ENCODE results near the gene MGAT5. TPM values are rescaled to one million over a fixed set of nuclear protein-coding genes. Genes with fewer than 3 reads are reported as not detected.

Gene MGAT5
- polyA plus RNA-seq, 3 donors from 2014 or later = 2.2 to 7.3 (median 4.0) TPM

GRCh38 chr2:134220344-134220974 is 33.4 kb upstream of the MGAT5 start:
- DNase-seq = no peak
- peaks cover 0 to 1% (median 0%) of the 10 kb centered on the region in 3 donors for H3K27me3 Mint-ChIP-seq (ENCODE audit: low read depth in 3 of 3)
- H3K9me3 Mint-ChIP-seq = no peaks in the 10 kb centered on the region
- no peaks in the 10 kb centered on the region for H3K36me3 Mint-ChIP-seq
- H3K4me1 Mint-ChIP-seq = peaks cover 49 to 56% of the 10 kb centered on the region in 2 donors
- H3K27ac Mint-ChIP-seq = peak overlapping the region in 2 of 6 donors; percentile 26 to 36
- H3K4me3 Mint-ChIP-seq = no peak overlapping the region

- Mint-ChIP-seq H3K9me3 (peaks cover 0 to 14% (median 5%) of the 10 kb centered on the region in 6 donors), H3K36me3 (peaks cover 7 to 13% (median 12%) of the 10 kb centered on the region in 3 donors), H3K27ac (no peak overlapping the region), H3K27me3 (ENCODE audit: low read depth in 3 of 3) (no peaks in the 10 kb centered on the region), H3K4me1 (peaks cover 37 to 57% of the 10 kb centered on the region in 2 donors), H3K4me3 (no peak overlapping the region)
- no peak for DNase-seq
These were observed 29.9 kb upstream of the MGAT5 start for GRCh38 chr2:134224005-134224404.

- Mint-ChIP-seq H3K4me1 (peaks cover 29 to 56% of the 10 kb centered on the region in 2 donors), H3K4me3 (no peak overlapping the region), H3K27me3 (ENCODE audit: low read depth in 3 of 3) (no peaks in the 10 kb centered on the region), H3K9me3 (peaks cover 0 to 15% (median 5%) of the 10 kb centered on the region in 6 donors), H3K36me3 (peaks cover 7 to 14% (median 12%) of the 10 kb centered on the region in 3 donors), H3K27ac (no peak overlapping the region)
- DNase-seq = no peak
These were observed 28.7 kb upstream of the MGAT5 start for GRCh38 chr2:134225173-134225572.

GRCh38 chr2:134225841-134226240 is 28.0 kb upstream of the MGAT5 start:
- no peak for DNase-seq
- no peak overlapping the region for H3K4me3 Mint-ChIP-seq
- no peak overlapping the region for H3K27ac Mint-ChIP-seq
- H3K27me3 Mint-ChIP-seq (ENCODE audit: low read depth in 3 of 3) = no peaks in the 10 kb centered on the region
- H3K9me3 Mint-ChIP-seq = peaks cover 0 to 15% (median 5%) of the 10 kb centered on the region in 6 donors
- peaks cover 27 to 54% of the 10 kb centered on the region in 2 donors for H3K4me1 Mint-ChIP-seq
- H3K36me3 Mint-ChIP-seq = peaks cover 7 to 14% (median 12%) of the 10 kb centered on the region in 3 donors

- Mint-ChIP-seq H3K27ac (no peak overlapping the region), H3K4me3 (no peak overlapping the region), H3K4me1 (peaks cover 33 to 59% of the 10 kb centered on the region in 2 donors)
These were observed 27.3 kb upstream of the MGAT5 start for GRCh38 chr2:134226601-134227000.

GRCh38 chr2:134227666-134228065 is 26.2 kb upstream of the MGAT5 start:
- H3K4me1 Mint-ChIP-seq = peaks cover 44 to 69% of the 10 kb centered on the region in 2 donors
- no peak overlapping the region for H3K4me3 Mint-ChIP-seq
- DNase-seq = no peak
- H3K27ac Mint-ChIP-seq = no peak overlapping the region
- peaks cover 0 to 15% (median 5%) of the 10 kb centered on the region in 6 donors for H3K9me3 Mint-ChIP-seq
- H3K27me3 Mint-ChIP-seq (ENCODE audit: low read depth in 3 of 3) = peaks cover 0 to 1% (median 0%) of the 10 kb centered on the region in 3 donors
- H3K36me3 Mint-ChIP-seq = peaks cover 7 to 14% (median 12%) of the 10 kb centered on the region in 3 donors

More at GRCh38 chr2:134226601-134227000, 27.3 kb upstream of the MGAT5 start:
- Mint-ChIP-seq H3K36me3 (peaks cover 7 to 14% (median 12%) of the 10 kb centered on the region in 3 donors), H3K27me3 (ENCODE audit: low read depth in 3 of 3) (peaks cover 0 to 1% (median 0%) of the 10 kb centered on the region in 3 donors), H3K9me3 (peaks cover 0 to 15% (median 5%) of the 10 kb centered on the region in 6 donors)
- no peak for DNase-seq

GRCh38 chr2:134228493-134228903 is 25.4 kb upstream of the MGAT5 start:
- Mint-ChIP-seq H3K27ac (peak overlapping the region in 1 of 6 donors; percentile 12), H3K9me3 (peaks cover 0 to 15% (median 5%) of the 10 kb centered on the region in 6 donors), H3K4me3 (no peak overlapping the region), H3K27me3 (ENCODE audit: low read depth in 3 of 3) (peaks cover 0 to 1% (median 0%) of the 10 kb centered on the region in 3 donors), H3K36me3 (peaks cover 7 to 14% (median 12%) of the 10 kb centered on the region in 3 donors), H3K4me1 (peaks cover 52 to 78% of the 10 kb centered on the region in 2 donors)
- no peak for DNase-seq

GRCh38 chr2:134229540-134229939 is 24.3 kb upstream of the MGAT5 start:
- peaks cover 0 to 2% (median 1%) of the 10 kb centered on the region in 3 donors for H3K27me3 Mint-ChIP-seq (ENCODE audit: low read depth in 3 of 3)
- peaks cover 7 to 14% (median 12%) of the 10 kb centered on the region in 3 donors for H3K36me3 Mint-ChIP-seq
- no peak overlapping the region for H3K4me3 Mint-ChIP-seq
- H3K9me3 Mint-ChIP-seq = peaks cover 0 to 15% (median 5%) of the 10 kb centered on the region in 6 donors
- peak overlapping the region in 4 of 6 donors; percentile 5 to 49 (median 24) for H3K27ac Mint-ChIP-seq
- H3K4me1 Mint-ChIP-seq = peaks cover 62 to 88% of the 10 kb centered on the region in 2 donors
- DNase-seq = no peak

- no peak for DNase-seq
- peaks cover 76 to 95% of the 10 kb centered on the region in 2 donors for H3K4me1 Mint-ChIP-seq
- H3K9me3 Mint-ChIP-seq = peaks cover 0 to 15% (median 5%) of the 10 kb centered on the region in 6 donors
- peak overlapping the region; percentile 12 to 88 (median 66) for H3K27ac Mint-ChIP-seq
- peaks cover 7 to 14% (median 12%) of the 10 kb centered on the region in 3 donors for H3K36me3 Mint-ChIP-seq
- peaks cover 0 to 2% (median 1%) of the 10 kb centered on the region in 3 donors for H3K27me3 Mint-ChIP-seq (ENCODE audit: low read depth in 3 of 3)
- H3K4me3 Mint-ChIP-seq = peak overlapping the region in 2 of 5 donors; percentile 13 to 26
These were observed 23.0 kb upstream of the MGAT5 start for GRCh38 chr2:134230885-134231284.

- Mint-ChIP-seq H3K9me3 (peaks cover 0 to 15% (median 5%) of the 10 kb centered on the region in 6 donors), H3K36me3 (peaks cover 7 to 14% (median 12%) of the 10 kb centered on the region in 3 donors), H3K4me3 (peak overlapping the region; percentile 59 to 80 (median 70)), H3K27me3 (ENCODE audit: low read depth in 3 of 3) (peaks cover 0 to 2% (median 1%) of the 10 kb centered on the region in 3 donors), H3K27ac (peak overlapping the region; percentile 71 to 89 (median 86)), H3K4me1 (peaks cover 81 to 95% of the 10 kb centered on the region in 2 donors)
- DNase-seq = no peak
These were observed 22.4 kb upstream of the MGAT5 start for GRCh38 chr2:134231301-134231964.

GRCh38 chr2:134231965-134232340 is 21.9 kb upstream of the MGAT5 start:
- no peak for DNase-seq
- Mint-ChIP-seq H3K4me1 (peaks cover 84 to 95% of the 10 kb centered on the region in 2 donors), H3K27me3 (ENCODE audit: low read depth in 3 of 3) (peaks cover 0 to 2% (median 1%) of the 10 kb centered on the region in 3 donors), H3K9me3 (peaks cover 0 to 15% (median 5%) of the 10 kb centered on the region in 6 donors), H3K36me3 (peaks cover 7 to 14% (median 12%) of the 10 kb centered on the region in 3 donors), H3K4me3 (peak overlapping the region; percentile 59 to 80 (median 70)), H3K27ac (peak overlapping the region; percentile 71 to 89 (median 86))

GRCh38 chr2:134232461-134232860 is 21.4 kb upstream of the MGAT5 start:
- peaks cover 0 to 15% (median 5%) of the 10 kb centered on the region in 6 donors for H3K9me3 Mint-ChIP-seq
- peak overlapping the region; percentile 59 to 80 (median 72) for H3K4me3 Mint-ChIP-seq
- peaks cover 84 to 94% of the 10 kb centered on the region in 2 donors for H3K4me1 Mint-ChIP-seq

GRCh38 chr2:134232868-134233727 is 20.8 kb upstream of the MGAT5 start:
- Mint-ChIP-seq H3K27me3 (ENCODE audit: low read depth in 3 of 3) (peaks cover 0 to 2% (median 1%) of the 10 kb centered on the region in 3 donors), H3K4me3 (peak overlapping the region; percentile 59 to 80 (median 72)), H3K36me3 (peaks cover 6 to 8% (median 7%) of the 10 kb centered on the region in 3 donors), H3K9me3 (peaks cover 0 to 9% (median 2%) of the 10 kb centered on the region in 6 donors), H3K4me1 (peaks cover 80 to 88% of the 10 kb centered on the region in 2 donors), H3K27ac (peak overlapping the region; percentile 71 to 89 (median 86))
- peak; percentile 47 to 59 (median 54) for DNase-seq

More at GRCh38 chr2:134232461-134232860, 21.4 kb upstream of the MGAT5 start:
- peak; percentile 53 to 56 (median 53) for DNase-seq
- Mint-ChIP-seq H3K36me3 (peaks cover 7 to 14% (median 12%) of the 10 kb centered on the region in 3 donors), H3K27me3 (ENCODE audit: low read depth in 3 of 3) (peaks cover 0 to 2% (median 1%) of the 10 kb centered on the region in 3 donors), H3K27ac (peak overlapping the region; percentile 71 to 89 (median 86))

All from immature natural killer cell (primary cell).